GM21619 (cell line): ENCODE results near the gene AKAP8.
"Not testable (repeated sequence)": the region's sequence is repeated elsewhere in the genome, so short reads cannot be mapped to it uniquely, and the experiment has no call there.

Source experiments
- ATAC-seq: cut with Tn5 transposase; IDR thresholded peaks from one replicate; pipeline ENCODE4 v1.9.1; 2021; ENCODE audit not compliant: unreplicated experiment

AKAP8 gene

GRCh38 chr19:15374105-15374651, 5.4 kb downstream of the AKAP8 start:
- ATAC-seq, result no peak

GRCh38 chr19:15373644-15374043, 5.9 kb downstream of the AKAP8 start:
- no peak for ATAC-seq

- ATAC-seq, result no peak
Measured at GRCh38 chr19:15372891-15373301, 6.7 kb downstream of the AKAP8 start.

- ATAC-seq, result no peak
Measured at GRCh38 chr19:15372470-15372869, 7.1 kb downstream of the AKAP8 start.

GRCh38 chr19:15371786-15372380, 7.7 kb downstream of the AKAP8 start:
- no peak for ATAC-seq

- ATAC-seq, result no peak
Measured at GRCh38 chr19:15371119-15371518, 8.5 kb downstream of the AKAP8 start.

- ATAC-seq, result no peak
Measured at GRCh38 chr19:15369594-15369891, 10.0 kb downstream of the AKAP8 start.

- ATAC-seq, result no peak
Measured at GRCh38 chr19:15368798-15369593, 10.6 kb downstream of the AKAP8 start.

GRCh38 chr19:15368051-15368632, 11.4 kb downstream of the AKAP8 start:
- ATAC-seq, result no peak

- no peak for ATAC-seq
Measured at GRCh38 chr19:15367439-15367838, 12.1 kb downstream of the AKAP8 start.

GRCh38 chr19:15365264-15365663, 14.3 kb downstream of the AKAP8 start:
- ATAC-seq, result no peak

- not testable (repeated sequence) for ATAC-seq
Measured at GRCh38 chr19:15363791-15364190, 15.8 kb downstream of the AKAP8 start.

GRCh38 chr19:15363048-15363447, 16.5 kb downstream of the AKAP8 start:
- not testable (repeated sequence) for ATAC-seq

GRCh38 chr19:15360015-15360414, 19.6 kb downstream of the AKAP8 start:
- not testable (repeated sequence) for ATAC-seq

- no peak for ATAC-seq
Measured at GRCh38 chr19:15358918-15359317, 20.7 kb downstream of the AKAP8 start.

GRCh38 chr19:15357906-15358305, 21.7 kb downstream of the AKAP8 start:
- ATAC-seq, result no peak

GRCh38 chr19:15354566-15355296, 24.9 kb downstream of the AKAP8 start:
- ATAC-seq, result no peak

- no peak for ATAC-seq
Measured at GRCh38 chr19:15353908-15354307, 25.7 kb downstream of the AKAP8 start.

- ATAC-seq, result not testable (repeated sequence)
Measured at GRCh38 chr19:15352535-15352934, 27.1 kb downstream of the AKAP8 start.

- not testable (repeated sequence) for ATAC-seq
Measured at GRCh38 chr19:15341328-15341727, 38.3 kb downstream of the AKAP8 start.

GRCh38 chr19:15340086-15340485, 39.5 kb downstream of the AKAP8 start:
- ATAC-seq, result no peak
